ENCODE data around the gene UNC50. TPM values are rescaled to one million over a fixed set of nuclear protein-coding genes. Genes with fewer than 3 reads are reported as not detected.
"Not testable (repeated sequence)": the region's sequence is repeated elsewhere in the genome, so short reads cannot be mapped to it uniquely, and the experiment has no call there.

The UNC50 gene
- polyA plus RNA-seq, 3 donors = 23.4 to 38.6 (median 36.8) TPM

DNA sequence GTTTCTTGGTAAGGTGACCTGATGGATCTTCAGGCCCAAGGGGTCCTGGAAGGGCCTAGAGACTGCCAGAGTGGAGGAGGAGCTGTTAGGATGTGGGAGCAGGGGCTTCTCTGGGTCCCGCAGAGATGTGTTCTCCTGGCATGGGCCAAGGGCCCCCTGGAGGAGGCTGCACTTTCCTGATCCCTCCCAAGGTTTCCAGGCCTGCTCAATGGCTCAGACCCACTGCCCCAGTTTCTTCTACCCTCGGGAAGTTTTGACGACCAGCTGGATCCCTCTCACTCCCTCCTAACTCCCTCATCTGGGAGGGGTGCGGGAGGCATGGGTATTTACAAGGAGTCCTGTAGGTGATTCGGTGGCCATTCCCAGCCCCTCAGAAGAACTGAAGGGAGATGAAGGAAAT lies 36.2 kb upstream of the UNC50 start:
- WGBS, 3 donors = 75 to 91% (median 79%) methylated on average over 5 of the region's 5 CpGs

DNA sequence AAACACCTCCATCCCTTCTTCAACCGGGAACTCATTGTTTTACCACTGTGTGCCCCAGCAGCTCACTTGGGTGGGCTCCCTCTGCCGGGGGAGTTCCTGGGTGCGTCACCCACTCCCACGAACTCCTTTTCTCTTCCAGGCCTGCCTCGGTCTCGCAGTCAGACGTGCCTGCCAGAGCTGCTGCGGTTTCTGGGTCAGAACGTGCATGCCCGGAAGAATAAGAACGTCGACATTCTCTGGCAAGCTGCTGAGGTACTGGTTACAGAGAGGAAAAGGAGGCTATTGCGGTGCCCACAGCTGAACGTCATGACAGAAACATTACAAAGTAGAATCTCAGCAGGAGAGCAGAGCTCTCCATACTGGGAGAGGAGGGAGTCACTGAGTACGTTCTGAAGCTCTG lies 35.7 kb upstream of the UNC50 start:
- 84 to 93% (median 90%) methylated on average over 15 of the region's 15 CpGs for WGBS, 3 donors
- H3K27ac ChIP-seq (ENCODE audit: low read depth, low read length) = no peak overlapping the region

More for the DNA sequence above, 36.2 kb upstream of the UNC50 start:
- no peak overlapping the region for H3K27ac ChIP-seq (ENCODE audit: low read depth, low read length)

DNA sequence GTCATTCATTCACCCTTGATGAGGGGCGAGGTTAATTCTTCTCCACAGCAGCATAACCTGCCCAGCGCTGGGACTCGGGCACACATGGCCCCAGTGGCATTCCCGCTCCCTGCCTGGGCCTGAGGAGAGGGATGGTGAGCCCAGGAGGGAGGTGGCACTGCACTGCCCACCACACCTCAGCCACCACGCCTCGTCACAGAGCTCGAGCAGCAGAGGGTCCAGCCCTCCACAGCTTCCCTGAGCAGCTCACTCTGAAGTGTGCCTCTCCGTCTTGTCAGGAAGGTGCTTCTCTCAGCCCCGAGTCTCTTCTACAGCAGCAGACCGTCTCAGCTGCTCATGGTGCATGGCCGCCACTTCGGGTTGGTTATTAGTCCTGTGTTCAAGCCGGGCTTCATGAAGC lies 35.0 kb upstream of the UNC50 start:
- 92 to 96% (median 95%) methylated on average over 13 of the region's 13 CpGs for WGBS, 3 donors
- H3K27ac ChIP-seq (ENCODE audit: low read depth, low read length) = no peak overlapping the region

DNA sequence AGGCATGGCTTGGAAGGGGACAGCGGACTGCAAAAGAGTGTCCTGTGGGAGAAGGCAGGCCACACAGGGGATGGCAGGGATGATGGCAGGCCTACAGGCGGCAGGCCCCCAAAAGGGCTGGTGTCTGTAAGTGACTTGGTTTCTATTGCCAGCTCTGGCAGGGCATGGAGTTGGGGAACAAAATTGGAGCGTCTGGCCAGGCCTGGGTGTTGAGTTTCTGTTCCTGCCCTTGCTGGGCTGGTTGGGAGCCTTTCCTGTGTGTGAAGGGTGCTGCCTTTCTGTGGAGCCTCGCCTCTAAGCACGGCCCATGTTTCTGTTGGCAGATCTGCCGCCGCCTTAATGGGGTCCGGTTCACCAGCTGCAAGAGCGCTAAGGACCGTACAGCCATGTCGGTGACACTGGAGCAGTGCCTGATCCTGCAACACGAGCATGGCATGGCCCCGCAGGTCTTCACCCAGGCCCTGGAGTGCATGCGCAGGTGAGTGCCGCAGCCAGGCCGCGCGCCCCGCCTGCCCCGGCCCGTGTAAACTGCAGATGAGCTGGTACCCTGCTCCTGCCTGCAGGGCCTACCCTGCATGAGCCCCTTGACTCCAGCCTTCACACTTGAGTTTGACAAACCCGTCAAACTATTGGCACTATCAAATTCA lies 31.6 kb upstream of the UNC50 start:
- WGBS, 3 donors = 90 to 94% (median 93%) methylated on average over 22 of the region's 22 CpGs

DNA sequence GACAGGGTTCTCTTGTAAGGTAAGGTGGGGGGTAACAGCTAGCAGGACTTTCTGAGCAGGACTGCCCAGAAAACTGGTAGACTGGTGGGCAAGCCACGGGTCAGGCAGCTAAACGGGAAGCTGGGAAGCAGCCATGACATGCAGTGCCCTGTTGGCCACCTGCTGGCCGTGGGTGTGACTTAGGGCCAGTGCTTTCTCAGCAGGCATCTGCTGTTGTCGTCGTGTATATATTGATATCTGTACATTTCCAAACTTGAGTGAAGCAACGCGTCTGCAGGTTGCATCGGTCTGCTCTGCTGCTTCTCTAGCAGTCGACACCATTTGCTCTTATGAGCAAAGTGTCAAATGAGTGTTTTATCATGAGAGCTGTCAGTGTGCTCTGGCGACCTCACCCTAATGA lies 31.1 kb upstream of the UNC50 start:
- WGBS, 3 donors = 70 to 80% (median 77%) methylated on average over 10 of the region's 10 CpGs
- H3K27ac ChIP-seq (ENCODE audit: low read depth, low read length) = no peak overlapping the region

More for the DNA sequence above, 31.6 kb upstream of the UNC50 start:
- H3K27ac ChIP-seq (ENCODE audit: low read depth, low read length) = no peak overlapping the region

DNA sequence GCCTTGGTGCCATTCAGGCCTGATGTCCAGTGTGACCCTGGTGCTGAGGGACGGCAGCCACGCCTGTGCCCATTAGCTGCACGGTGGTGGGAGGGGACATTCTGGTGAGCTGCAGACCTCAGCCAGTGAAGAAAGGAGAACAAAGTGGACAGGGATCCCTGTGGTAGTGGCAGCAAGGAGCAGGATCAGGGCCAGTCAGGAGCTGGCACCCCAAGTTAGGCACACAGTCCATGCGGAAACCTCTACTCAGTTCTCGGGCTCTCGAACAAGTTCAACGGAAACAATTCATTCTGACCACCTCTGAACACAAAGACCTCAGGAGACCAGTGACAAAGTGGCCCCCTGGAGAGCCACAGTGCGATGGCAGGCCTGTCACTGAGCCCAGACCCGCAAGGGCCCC lies 30.2 kb upstream of the UNC50 start:
- H3K27ac ChIP-seq (ENCODE audit: low read depth, low read length) = no peak overlapping the region
- 92 to 93% (median 93%) methylated on average over 9 of the region's 9 CpGs for WGBS, 3 donors

DNA sequence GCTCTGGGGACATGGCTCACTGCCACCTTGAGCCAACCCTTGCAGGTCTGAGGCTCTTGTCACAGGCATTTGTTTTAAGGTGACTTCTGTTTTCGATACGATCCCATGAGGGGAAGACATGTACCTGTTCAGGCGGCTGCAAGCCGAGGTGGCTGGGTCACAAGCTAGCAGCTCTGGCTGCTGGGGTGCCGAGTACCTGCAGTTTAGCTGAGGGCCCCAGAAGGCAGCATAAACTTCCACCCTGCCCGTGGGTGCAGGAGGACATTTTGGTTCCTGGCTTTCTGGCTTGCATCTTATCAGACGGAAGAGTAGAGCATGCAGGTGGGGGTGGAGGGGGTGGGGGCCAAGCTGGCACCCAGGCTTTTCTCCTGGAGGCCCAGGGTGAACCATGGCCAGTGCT lies 28.5 kb upstream of the UNC50 start:
- WGBS, 3 donors = 84 to 86% (median 86%) methylated on average over 7 of the region's 7 CpGs
- H3K27ac ChIP-seq (ENCODE audit: low read depth, low read length) = no peak overlapping the region

DNA sequence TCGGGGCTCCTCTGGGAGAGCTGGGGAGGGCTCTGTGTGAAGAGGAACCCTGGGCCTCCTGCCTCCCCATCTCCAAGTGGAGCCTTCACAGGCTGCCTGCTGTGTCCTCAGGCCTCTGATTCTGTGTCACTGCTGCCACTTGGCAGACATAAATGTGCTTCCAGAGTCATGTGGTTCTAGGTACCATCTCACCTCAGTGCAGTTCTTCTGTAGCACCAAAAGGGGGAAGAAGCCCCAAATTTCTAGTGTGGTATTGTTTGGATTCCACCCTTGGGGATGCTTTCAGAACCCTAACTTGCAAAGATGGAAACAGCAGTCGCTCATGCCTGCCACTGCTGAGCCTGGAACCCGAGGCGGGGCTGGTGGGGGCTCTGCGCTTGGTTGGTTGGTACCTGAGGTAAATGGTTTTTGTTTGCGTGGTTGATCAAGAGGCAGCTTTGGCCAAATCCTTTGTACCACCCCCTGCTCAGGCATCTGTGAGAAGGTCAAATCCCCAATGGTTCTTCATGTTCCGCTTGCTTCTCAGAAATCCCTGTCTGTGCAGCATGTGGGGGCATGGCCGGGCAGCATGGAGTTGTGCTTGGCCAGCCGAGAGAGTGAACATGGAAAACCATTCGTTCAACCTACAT lies 27.6 kb upstream of the UNC50 start:
- WGBS, 3 donors = 93 to 94% (median 93%) methylated on average over 10 of the region's 10 CpGs
- no peak overlapping the region for H3K27ac ChIP-seq (ENCODE audit: low read depth, low read length)

DNA sequence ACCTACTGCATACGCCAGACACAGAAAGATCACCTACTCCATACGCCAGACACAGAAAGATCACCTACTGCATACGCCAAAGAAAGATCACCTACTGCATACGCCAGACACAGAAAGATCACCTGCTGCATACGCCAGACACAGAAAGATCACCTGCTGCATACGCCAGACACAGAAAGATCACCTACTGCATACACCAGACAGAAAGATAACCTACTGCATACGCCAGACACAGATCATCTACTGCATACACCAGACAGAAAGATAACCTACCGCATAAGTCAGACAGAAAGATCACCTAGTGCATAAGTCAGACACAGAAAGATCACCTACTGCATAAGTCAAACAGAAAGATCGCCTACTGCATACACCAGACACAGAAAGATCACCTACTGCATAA lies 25.9 kb upstream of the UNC50 start:
- no peak overlapping the region for H3K27ac ChIP-seq (ENCODE audit: low read depth, low read length)
- 94 to 97% (median 96%) methylated on average over 9 of the region's 9 CpGs for WGBS, 3 donors

DNA sequence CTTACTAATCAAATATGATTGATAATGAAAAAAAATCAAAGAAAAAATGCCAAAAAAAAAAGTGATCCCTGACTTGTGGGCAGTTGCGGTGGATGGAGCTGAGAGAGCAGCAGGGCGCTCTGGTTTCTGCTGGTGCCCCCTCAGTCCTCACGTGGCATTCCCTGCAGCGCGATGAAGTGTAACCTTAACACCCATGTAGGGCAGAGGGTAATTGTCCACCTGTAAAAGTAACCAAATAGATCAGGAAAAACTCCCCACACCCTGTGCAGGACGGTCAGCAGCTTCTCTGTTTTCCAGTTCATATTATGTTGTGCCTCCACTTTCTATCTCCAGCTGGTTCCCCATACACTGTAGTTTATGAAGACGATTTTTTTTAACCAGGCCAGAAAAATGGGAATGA lies 25.1 kb upstream of the UNC50 start:
- 93 to 96% (median 93%) methylated on average over 7 of the region's 7 CpGs for WGBS, 3 donors

DNA sequence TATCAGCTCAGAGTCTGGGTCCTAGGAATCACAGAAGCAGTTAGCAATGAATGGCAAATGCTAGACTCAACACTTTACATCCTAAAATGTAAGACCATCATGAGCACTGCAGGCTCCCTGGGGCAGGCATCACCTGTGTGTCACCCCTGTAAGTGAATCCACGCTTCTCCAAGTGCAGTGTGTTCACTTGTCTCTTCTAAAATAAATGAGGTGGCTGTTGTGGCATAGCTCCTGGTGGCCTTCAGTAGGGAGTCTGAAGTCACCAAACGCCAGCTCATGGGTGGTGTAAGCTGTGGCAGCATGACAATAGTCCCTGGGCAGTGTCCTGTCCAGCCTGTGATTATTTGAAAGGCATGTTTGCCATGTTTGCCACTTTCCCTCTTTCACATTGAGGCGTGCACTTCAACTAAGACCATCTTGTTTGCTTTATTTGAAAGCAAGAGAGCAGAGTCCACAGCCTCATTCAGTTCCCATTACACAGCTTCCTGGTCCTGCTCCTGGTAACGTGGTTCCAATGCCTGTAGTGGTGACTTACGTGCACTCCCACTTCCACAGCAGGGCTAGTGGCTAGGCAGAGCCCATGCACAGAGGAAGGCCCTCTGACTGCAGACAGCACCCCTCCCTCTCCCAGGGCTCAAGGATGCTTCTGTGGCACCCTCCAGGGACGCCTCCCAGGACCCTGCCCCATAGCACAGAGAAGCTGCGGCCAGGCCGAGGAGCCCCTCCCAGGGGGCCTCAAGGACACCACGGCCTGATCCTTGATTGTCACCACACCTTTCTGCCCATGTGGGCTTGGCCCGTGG lies 24.4 kb upstream of the UNC50 start:
- H3K27ac ChIP-seq (ENCODE audit: low read depth, low read length) = no peak overlapping the region
- WGBS, 3 donors = 82 to 92% (median 85%) methylated on average over 10 of the region's 10 CpGs

More for the DNA sequence above, 25.1 kb upstream of the UNC50 start:
- H3K27ac ChIP-seq (ENCODE audit: low read depth, low read length) = no peak overlapping the region

DNA sequence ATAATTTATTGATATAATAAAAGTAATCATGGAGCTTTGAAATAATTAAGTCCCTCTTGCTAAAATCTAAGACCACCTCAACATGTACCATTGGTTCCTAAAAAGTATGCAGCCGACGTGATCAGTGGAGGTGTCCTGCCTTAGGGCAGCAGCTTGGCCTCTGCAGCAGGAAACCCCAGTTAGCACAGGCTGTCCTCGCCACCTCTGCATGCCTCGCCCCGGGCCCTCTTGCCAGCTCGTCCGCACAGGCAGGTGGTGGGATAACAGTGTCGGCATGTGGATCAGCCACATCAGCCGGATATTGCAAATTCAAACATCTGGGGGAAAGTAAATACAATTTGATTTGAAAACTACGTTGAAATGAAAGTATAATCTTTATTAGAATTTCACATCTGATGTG lies 23.0 kb upstream of the UNC50 start:
- 91 to 96% (median 94%) methylated on average over 10 of the region's 10 CpGs for WGBS, 3 donors
- no peak overlapping the region for H3K27ac ChIP-seq (ENCODE audit: low read depth, low read length)

DNA sequence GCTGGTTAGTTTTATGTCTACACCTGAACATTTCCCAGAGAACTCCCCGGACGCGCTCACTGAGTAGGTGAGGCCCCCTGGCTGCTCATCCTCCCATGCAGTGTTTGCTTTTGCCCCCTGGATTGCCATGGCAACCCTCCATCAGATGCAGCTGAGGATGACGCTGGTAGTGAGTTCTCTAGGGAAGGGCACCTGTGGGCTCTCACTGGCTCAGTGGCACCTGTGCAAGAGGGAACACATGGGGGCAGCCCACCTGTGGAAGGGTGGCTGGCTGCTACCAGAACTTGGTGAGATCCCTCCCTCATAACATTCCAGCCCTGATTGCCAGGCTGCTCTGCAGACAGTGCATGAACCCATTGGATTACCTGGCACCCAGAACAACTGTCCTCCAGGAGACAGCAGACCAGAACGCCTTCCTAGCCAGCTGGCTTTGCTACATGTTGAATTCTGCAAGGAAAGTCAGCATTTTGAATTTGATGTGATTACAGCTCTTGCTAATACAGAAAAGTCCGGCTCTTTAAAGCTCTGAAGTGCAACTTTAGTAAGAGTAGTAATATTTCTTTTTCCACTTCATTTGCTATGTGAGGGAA lies 21.7 kb upstream of the UNC50 start:
- no peak overlapping the region for H3K27ac ChIP-seq (ENCODE audit: low read depth, low read length)
- 85 to 94% (median 90%) methylated on average over 6 of the region's 6 CpGs for WGBS, 3 donors

DNA sequence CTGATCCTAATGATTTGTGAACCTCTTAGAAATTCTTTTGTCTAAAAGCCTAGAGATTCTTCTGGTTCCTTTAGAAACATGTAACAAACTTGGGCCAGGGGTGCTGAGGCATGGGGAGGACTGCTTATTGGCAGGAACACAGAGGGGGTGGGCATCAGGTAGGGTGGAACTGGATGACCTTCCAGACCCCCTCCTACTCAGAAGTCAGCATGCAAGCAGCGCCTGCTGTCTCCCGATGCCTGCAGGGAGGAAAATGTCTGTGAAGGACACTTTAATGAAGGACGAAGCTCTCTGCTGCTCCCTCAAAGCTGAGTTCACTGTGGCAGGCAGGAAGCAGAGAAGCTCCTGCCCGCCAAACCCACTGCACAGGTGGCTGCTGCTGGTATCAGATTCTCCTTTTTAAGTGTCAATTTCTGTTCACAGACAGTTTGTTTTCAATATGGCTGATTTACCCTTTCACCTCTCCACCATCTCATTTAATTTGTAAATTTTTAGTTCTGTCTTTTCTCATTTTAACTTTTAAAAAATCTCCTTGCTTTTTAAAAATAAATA lies 19.4 kb upstream of the UNC50 start:
- 77 to 83% (median 81%) methylated on average over 4 of the region's 4 CpGs for WGBS, 3 donors
- no peak overlapping the region for H3K27ac ChIP-seq (ENCODE audit: low read depth, low read length)

DNA sequence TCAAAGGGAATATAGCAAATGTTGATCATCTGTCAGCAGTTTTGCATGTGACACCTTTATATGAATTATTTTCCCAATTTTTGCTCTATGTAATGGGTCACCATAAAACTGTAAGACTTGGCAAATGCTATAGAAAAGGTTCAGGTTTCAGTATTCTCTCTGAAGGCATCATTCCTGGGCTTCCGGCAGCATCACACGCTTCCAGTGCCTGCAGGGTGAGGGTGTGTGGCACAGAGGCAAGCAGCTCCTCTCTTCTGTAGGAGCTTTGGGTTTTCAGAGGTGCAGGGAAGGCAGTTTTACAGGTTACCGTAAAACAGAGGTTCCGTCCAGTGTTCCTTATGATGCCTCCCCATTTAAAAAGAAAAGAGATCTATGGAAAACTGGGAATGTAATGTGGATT lies 18.9 kb upstream of the UNC50 start:
- H3K27ac ChIP-seq (ENCODE audit: low read depth, low read length) = no peak overlapping the region
- 96 to 97% (median 97%) methylated on average over 4 of the region's 4 CpGs for WGBS, 3 donors

DNA sequence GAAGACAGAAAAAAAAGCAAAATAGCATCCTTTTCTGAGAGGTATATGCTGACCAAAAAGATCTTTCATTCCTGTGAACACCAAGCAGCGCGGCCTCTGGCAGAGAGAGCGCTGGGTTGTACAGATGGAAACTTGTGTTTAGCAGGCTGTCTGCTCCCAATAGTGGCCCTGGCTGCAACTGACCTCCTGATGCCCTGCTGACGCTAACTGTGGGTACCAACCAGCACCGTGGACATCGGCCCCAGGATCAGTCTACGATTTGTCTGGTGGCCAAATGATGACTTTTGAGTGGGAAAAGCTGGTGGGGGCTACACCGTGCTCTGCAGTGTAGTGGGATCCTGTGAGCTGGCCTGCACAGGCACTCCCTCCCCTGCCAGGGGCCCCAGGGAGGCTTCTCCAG lies 15.8 kb upstream of the UNC50 start:
- no peak overlapping the region for H3K27ac ChIP-seq (ENCODE audit: low read depth, low read length)
- 95 to 98% (median 98%) methylated on average over 8 of the region's 8 CpGs for WGBS, 3 donors

DNA sequence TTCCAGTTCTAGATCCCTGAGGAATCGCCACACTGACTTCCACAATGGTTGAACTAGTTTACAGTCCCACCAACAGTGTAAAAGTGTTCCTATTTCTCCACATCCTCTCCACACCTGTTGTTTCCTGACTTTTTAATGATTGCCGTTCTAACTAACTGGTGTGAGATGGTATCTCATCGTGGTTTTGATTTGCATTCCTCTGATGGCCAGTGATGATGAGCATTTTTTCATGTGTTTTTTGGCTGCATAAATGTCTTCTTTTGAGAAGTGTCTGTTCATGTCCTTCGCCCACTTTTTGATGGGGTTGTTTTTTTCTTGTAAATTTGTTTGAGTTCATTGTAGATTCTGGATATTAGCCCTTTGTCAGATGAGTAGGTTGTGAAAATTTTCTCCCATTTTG lies 13.7 kb upstream of the UNC50 start:
- WGBS, 3 donors = 67 to 85% (median 75%) methylated on average over 2 of the region's 4 CpGs

DNA sequence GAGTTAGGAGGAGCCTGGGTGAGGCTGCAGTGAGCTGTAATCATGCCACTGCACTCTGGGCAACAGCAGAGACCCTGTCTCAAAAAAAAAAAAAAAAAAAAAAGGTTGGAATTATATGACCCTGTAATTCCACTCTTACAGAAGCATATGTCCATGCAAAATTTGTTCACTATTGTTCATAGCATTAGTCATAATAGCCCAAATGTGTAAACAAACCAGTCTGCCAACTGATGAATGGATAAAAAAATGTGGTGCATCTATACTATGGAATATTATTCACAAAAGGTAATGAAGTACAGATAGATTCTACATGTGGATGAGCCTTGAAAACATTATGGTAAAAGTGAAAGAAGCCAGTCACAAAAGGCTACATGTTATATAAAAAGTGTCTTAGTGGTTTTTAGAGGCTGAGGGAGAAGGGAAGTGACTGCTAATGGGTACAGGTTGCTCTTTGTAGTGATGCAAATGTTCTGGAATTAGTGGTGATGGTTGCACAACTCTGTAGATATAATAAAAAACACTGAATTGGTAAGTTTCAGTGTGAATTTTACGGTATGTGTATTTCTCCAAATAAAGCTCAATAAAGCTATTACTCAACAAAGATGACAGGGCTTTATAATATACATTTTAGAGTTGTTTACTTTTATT lies 9.5 kb upstream of the UNC50 start:
- no peak overlapping the region for H3K27ac ChIP-seq (ENCODE audit: low read depth, low read length)

More for the DNA sequence above, 13.7 kb upstream of the UNC50 start:
- not testable (repeated sequence) for H3K27ac ChIP-seq (ENCODE audit: low read depth, low read length)

More for the DNA sequence above, 9.5 kb upstream of the UNC50 start:
- 81 to 96% (median 93%) methylated on average over 1 of the region's 1 CpG for WGBS, 3 donors
